Measurements from ENCODE around the gene MEGF10.

DNA sequence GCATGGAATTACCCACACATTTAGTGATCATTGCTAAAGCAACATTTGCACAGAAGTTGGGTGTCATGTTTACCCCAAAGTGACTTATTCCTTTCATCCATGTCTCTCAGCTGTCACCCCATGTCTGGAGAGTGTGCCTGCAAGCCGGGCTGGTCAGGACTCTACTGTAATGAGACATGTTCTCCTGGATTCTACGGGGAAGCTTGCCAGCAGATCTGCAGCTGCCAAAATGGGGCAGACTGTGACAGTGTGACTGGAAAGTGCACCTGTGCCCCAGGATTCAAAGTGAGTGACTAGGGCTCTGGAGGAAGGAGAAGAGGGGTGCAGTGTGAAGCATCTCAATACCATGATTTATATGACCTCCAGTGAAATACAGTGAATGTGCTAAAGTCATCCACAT is 126.9 kb downstream of the MEGF10 start:
- TF ChIP-seq, protein P1, sequence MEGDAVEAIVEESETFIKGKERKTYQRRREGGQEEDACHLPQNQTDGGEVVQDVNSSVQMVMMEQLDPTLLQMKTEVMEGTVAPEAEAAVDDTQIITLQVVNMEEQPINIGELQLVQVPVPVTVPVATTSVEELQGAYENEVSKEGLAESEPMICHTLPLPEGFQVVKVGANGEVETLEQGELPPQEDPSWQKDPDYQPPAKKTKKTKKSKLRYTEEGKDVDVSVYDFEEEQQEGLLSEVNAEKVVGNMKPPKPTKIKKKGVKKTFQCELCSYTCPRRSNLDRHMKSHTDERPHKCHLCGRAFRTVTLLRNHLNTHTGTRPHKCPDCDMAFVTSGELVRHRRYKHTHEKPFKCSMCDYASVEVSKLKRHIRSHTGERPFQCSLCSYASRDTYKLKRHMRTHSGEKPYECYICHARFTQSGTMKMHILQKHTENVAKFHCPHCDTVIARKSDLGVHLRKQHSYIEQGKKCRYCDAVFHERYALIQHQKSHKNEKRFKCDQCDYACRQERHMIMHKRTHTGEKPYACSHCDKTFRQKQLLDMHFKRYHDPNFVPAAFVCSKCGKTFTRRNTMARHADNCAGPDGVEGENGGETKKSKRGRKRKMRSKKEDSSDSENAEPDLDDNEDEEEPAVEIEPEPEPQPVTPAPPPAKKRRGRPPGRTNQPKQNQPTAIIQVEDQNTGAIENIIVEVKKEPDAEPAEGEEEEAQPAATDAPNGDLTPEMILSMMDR (IDR thresholded peaks at IDR 0.05) = no peak
- no peak for TF ChIP-seq POLR2AphosphoS5 (IDR thresholded peaks at IDR 0.05)
